Upper lobe of left lung (tissue), 6 donors: ENCODE measurements around the gene DBNDD2. TPM values are rescaled to one million over a fixed set of nuclear protein-coding genes. Genes with fewer than 3 reads are reported as not detected.

ENCODE experiments used
- ATAC-seq, 2 donors: fragments of 200-7000 bp; cut with Tn5 transposase; one replicate each; pipeline ENCODE4 v1.9.1; 2022; ENCODE audit warnings: mild to moderate bottlenecking in 2 of 2, moderate library complexity in 2 of 2; ENCODE audit not compliant: low FRiP score in 2 of 2
- DNase-seq, 2 donors: peaks; one replicate each; pipeline ENCODE4 v3.0.0-alpha.2; 2019 to 2020
- H3K27ac ChIP-seq, 4 donors: fragments of 200-600 bp; sonication (generic); one replicate each; pipeline ENCODE4 v1.5.1; 2016 to 2019
- H3K27me3 ChIP-seq, 4 donors: fragments of 200-600 bp; sonication (generic); one replicate each; pipeline ENCODE4 v1.5.1; 2017 to 2019
- H3K36me3 ChIP-seq, 4 donors: fragments of 200-600 bp; sonication (generic); one replicate each; pipeline ENCODE4 v1.5.1; 2016 to 2019
- H3K4me1 ChIP-seq, 4 donors: fragments of 200-600 bp; sonication (generic); one replicate each; pipeline ENCODE4 v1.5.1; 2018 to 2019
- H3K4me3 ChIP-seq, 4 donors: fragments of 200-600 bp; sonication (generic); one replicate each; pipeline ENCODE4 v1.5.1; 2017 to 2019; ENCODE audit warnings: mild to moderate bottlenecking in 2 of 4, moderate library complexity in 1 of 4
- H3K9me3 ChIP-seq, 4 donors: fragments of 200-600 bp; sonication (generic); one replicate each; pipeline ENCODE4 v1.5.1; 2018 to 2019
- CTCF ChIP-seq, 6 experiments: fragments of 450-650 bp in 4 of 6; fragments of 200-600 bp in 2 of 6; sonication (generic) in 2 of 6; IDR thresholded peaks; one replicate each; pipeline ENCODE4 v1.5.1; 2016 to 2019; ENCODE audit warnings: antibody characterized with exemption in 6 of 6
- EP300 ChIP-seq, 4 donors: sonication (generic); formaldehyde crosslinking; IDR thresholded peaks; one replicate each; pipeline ENCODE4 v1.5.1; 2017; ENCODE audit warnings: antibody characterized with exemption in 4 of 4, control low read depth in 2 of 4
- POLR2A ChIP-seq, 4 donors: fragments of 450-650 bp; IDR thresholded peaks; one replicate each; pipeline ENCODE4 v1.5.1; 2016 to 2017; ENCODE audit warnings: antibody characterized with exemption in 4 of 4, mild to moderate bottlenecking in 2 of 4
- POLR2AphosphoS5 ChIP-seq, 2 donors: sonication (generic); formaldehyde crosslinking; IDR thresholded peaks; one replicate each; pipeline ENCODE4 v1.5.1; 2017; ENCODE audit warnings: antibody characterized with exemption in 2 of 2
- WGBS, 2 donors: methylation state at CpG; one replicate each; pipeline ENCODE4 v1.1.5; 2017 to 2018; 5-methylcytosine and 5-hydroxymethylcytosine counted together
- total RNA-seq, 6 donors: library from RNA; depleted of rRNA in 4 of 6; stranded (reverse); fragments of >200 nt in 4 of 6; gene quantifications; one replicate each; pipeline versions ENCODE4 v1.1.0 to v1.2.1, GENCODE V29; 2016 to 2021
- donor health status: DM: no; HTN: no; CAD: no; lungs with moderate emphysema.
- donor health status: DM: no; HTN: yes; CAD: no; lungs with severe emphysema.

Gene DBNDD2
- total RNA-seq, 6 donors from 2014 or later, result 30.4 to 75.4 (median 52.8) TPM

GRCh38 chr20:45366631-45367030, 41.5 kb upstream of the DBNDD2 start:
- Histone ChIP-seq H3K4me3 (no peak overlapping the region), H3K4me1 (peaks cover 23 to 59% (median 35%) of the 10 kb centered on the region in 4 donors), H3K27me3 (no peaks in the 10 kb centered on the region), H3K27ac (no peak overlapping the region), H3K9me3 (no peaks in the 10 kb centered on the region), H3K36me3 (peaks cover 7 to 34% (median 20%) of the 10 kb centered on the region in 4 donors)
- TF ChIP-seq POLR2AphosphoS5 (IDR thresholded peaks at IDR 0.05) (no peak), POLR2A (IDR thresholded peaks at IDR 0.05) (no peak), CTCF (IDR thresholded peaks at IDR 0.05) (no peak), EP300 (IDR thresholded peaks at IDR 0.05) (no peak)
- DNase-seq, result peak in 1 of 2 donors; percentile 10
- no peak for ATAC-seq
- 80 to 94% methylated on average over 11 of the region's 11 CpGs for whole genome bisulfite sequencing, 2 donors

GRCh38 chr20:45367126-45367525, 41.0 kb upstream of the DBNDD2 start:
- no peaks in the 10 kb centered on the region for H3K27me3 ChIP-seq
- H3K9me3 ChIP-seq, result no peaks in the 10 kb centered on the region
- peaks cover 20 to 54% (median 31%) of the 10 kb centered on the region in 4 donors for H3K4me1 ChIP-seq
- H3K36me3 ChIP-seq, result peaks cover 7 to 34% (median 20%) of the 10 kb centered on the region in 4 donors
- no peak for DNase-seq
- H3K4me3 ChIP-seq, result no peak overlapping the region
- TF ChIP-seq CTCF (IDR thresholded peaks at IDR 0.05), result no peak
- TF ChIP-seq EP300 (IDR thresholded peaks at IDR 0.05), result no peak
- TF ChIP-seq POLR2AphosphoS5 (IDR thresholded peaks at IDR 0.05), result no peak
- no peak for TF ChIP-seq POLR2A (IDR thresholded peaks at IDR 0.05)
- H3K27ac ChIP-seq, result peak overlapping the region in 2 of 4 donors; percentile 55 to 59
- no peak for ATAC-seq

- no peaks in the 10 kb centered on the region for H3K27me3 ChIP-seq
- DNase-seq, result no peak
- H3K4me3 ChIP-seq, result no peak overlapping the region
- H3K9me3 ChIP-seq, result no peaks in the 10 kb centered on the region
- 50 to 54% methylated on average over 6 of the region's 6 CpGs for WGBS, 2 donors
- H3K27ac ChIP-seq, result peak overlapping the region; percentile 13 to 59 (median 36)
- TF ChIP-seq POLR2AphosphoS5 (IDR thresholded peaks at IDR 0.05), result no peak
- no peak for TF ChIP-seq EP300 (IDR thresholded peaks at IDR 0.05)
- no peak for TF ChIP-seq POLR2A (IDR thresholded peaks at IDR 0.05)
- no peak for TF ChIP-seq CTCF (IDR thresholded peaks at IDR 0.05)
- H3K36me3 ChIP-seq, result peaks cover 7 to 34% (median 20%) of the 10 kb centered on the region in 4 donors
- H3K4me1 ChIP-seq, result peaks cover 21 to 58% (median 36%) of the 10 kb centered on the region in 4 donors
- ATAC-seq, result peak in 1 of 2 donors; percentile 33
Observed at GRCh38 chr20:45368221-45368980, 39.7 kb upstream of the DBNDD2 start.

DNA sequence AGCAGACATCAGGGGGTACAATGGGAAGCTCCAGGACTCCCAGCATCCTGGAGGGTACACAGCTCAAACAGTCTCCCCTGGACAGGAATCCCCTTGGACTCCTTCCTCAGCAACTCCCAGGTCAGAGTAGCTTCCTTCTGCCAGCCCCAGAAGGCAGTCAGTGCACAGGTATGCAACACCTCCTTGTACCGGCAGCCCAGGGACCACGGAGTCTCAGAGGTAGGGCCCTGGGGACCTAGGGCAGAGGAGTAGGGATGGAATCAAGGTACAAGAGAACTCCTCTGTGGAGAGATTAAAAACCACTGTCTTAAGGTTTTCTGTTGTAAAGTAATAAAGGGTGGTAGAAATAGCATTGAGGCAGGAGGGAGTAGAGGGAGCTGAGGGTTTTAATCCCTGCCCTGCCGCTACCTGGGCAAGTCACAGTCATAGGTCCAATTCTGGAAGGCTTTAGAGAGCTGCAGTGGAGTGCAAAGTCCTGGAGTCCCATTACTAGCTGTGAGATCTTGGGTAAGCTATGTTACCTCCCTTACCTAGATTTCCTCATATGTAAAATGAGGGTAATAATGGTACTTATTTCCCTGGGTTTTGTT, 37.4 kb upstream of the DBNDD2 start:
- WGBS, 2 donors, result 97 to 100% methylated on average over 3 of the region's 3 CpGs
- no peak for ATAC-seq
- Histone ChIP-seq H3K4me1 (peaks cover 13 to 45% (median 25%) of the 10 kb centered on the region in 4 donors), H3K4me3 (no peak overlapping the region), H3K9me3 (no peaks in the 10 kb centered on the region), H3K27me3 (no peaks in the 10 kb centered on the region), H3K36me3 (peaks cover 7 to 29% (median 20%) of the 10 kb centered on the region in 4 donors), H3K27ac (no peak overlapping the region)
- TF ChIP-seq EP300 (IDR thresholded peaks at IDR 0.05), result no peak
- no peak for TF ChIP-seq POLR2AphosphoS5 (IDR thresholded peaks at IDR 0.05)
- no peak for TF ChIP-seq CTCF (IDR thresholded peaks at IDR 0.05)
- no peak for TF ChIP-seq POLR2A (IDR thresholded peaks at IDR 0.05)
- DNase-seq, result no peak
